SK-N-MC (cell line): ENCODE results near the gene ST8SIA5.

Experiments used
- EZH2 ChIP-seq: fragments of 200-600 bp; sonication (generic); IDR thresholded peaks from one replicate; pipeline ENCODE4 v1.6.1; 2017; ENCODE audit warnings: antibody characterized with exemption
- POLR2AphosphoS5 ChIP-seq: IDR thresholded peaks from 2 replicates; pipeline ENCODE4 v1.6.1; 2012; ENCODE audit warnings: mild to moderate bottlenecking, low read depth, low read length, borderline replicate concordance

- TF ChIP-seq POLR2AphosphoS5 (no peak), EZH2 (no peak)
Observed at GRCh38 chr18:46770708-46771107, 13.9 kb upstream of the ST8SIA5 start.
